BJ (cell line): ENCODE data around the gene CELF5. TPM values are rescaled to one million over a fixed set of nuclear protein-coding genes. Genes with fewer than 3 reads are reported as not detected.
"Not testable (repeated sequence)": the region's sequence is repeated elsewhere in the genome, so short reads cannot be mapped to it uniquely, and the experiment has no call there.

Source experiments
- CTCF ChIA-PET: fragments of 350-600 bp; formaldehyde crosslinking; extraction: SDS; loops from one replicate; lab custom pipeline; 2021; ENCODE audit warnings: antibody characterized with exemption, inconsistent platforms; lab: Yijun Ruan, JAX
- POLR2A ChIA-PET: fragments of 300-600 bp; sonication (Branson Sonifier 250); formaldehyde crosslinking; extraction: SDS; loops from one replicate; lab custom pipeline; 2021; ENCODE audit warnings: antibody characterized with exemption; lab: Charles Lee
- DNase-seq: peaks from one replicate; pipeline ENCODE4 v3.0.0-alpha.2; 2011; ENCODE audit warnings: low read depth
- H3K27me3 ChIP-seq: 2 replicates; pipeline ENCODE4 v1.6.0; 2011; ENCODE audit warnings: low read length; ENCODE audit not compliant: control insufficient read depth, insufficient read depth
- H3K36me3 ChIP-seq: 2 replicates; pipeline ENCODE4 v1.5.1; 2011; ENCODE audit warnings: low read length; ENCODE audit not compliant: control insufficient read depth, insufficient read depth
- H3K4me3 ChIP-seq: 2 replicates; pipeline ENCODE4 v1.5.1; 2011; ENCODE audit warnings: low read depth, mild to moderate bottlenecking, control low read depth, low read length
- CTCF ChIP-seq: IDR thresholded peaks from 2 replicates; pipeline ENCODE4 v1.5.1; 2011; ENCODE audit warnings: low read depth, mild to moderate bottlenecking, control low read depth, inconsistent platforms, low read length, moderate library complexity; ENCODE audit not compliant: insufficient read depth
- polyA plus RNA-seq: library from polyadenylated mRNA; depleted of rRNA; stranded (reverse); fragments of >200 nt; gene quantifications from 2 replicates; pipeline ENCODE4 v1.2.3, GENCODE V29; 2011

The CELF5 gene
- polyA plus RNA-seq, 1 experiment: 0.18 TPM

- Histone ChIP-seq H3K27me3 (no peaks in the 10 kb centered on the region), H3K4me3 (no peak overlapping the region), H3K36me3 (peaks cover 14% of the 10 kb centered on the region)
- ChIA-PET POLR2A (no interaction called here), CTCF (interaction anchor here (1.1 to 3.0 kb wide), 2 partner anchors 9 to 252 kb away, joined by 4 to 13 read pairs; no protein-coding TSS in a partner anchor)
- DNase-seq: no peak
- no peak for TF ChIP-seq CTCF
Observed at GRCh38 chr19:3202346-3202745, 22.1 kb upstream of the CELF5 start.

- POLR2A ChIA-PET, H3K4me3 ChIP-seq, DNase-seq, H3K27me3 ChIP-seq: not testable (repeated sequence)
- CTCF ChIA-PET: interaction anchor here (1.1 to 3.0 kb wide), 2 partner anchors 9 to 252 kb away, joined by 4 to 13 read pairs; no protein-coding TSS in a partner anchor
- peaks cover 17% of the 10 kb centered on the region for H3K36me3 ChIP-seq
Observed at GRCh38 chr19:3202895-3203294, 21.6 kb upstream of the CELF5 start.

- no peak for TF ChIP-seq CTCF
- ChIA-PET CTCF (interaction anchor here (3.0 kb wide), 1 partner anchor 253 kb away, joined by 13 read pairs; no protein-coding TSS in a partner anchor), POLR2A (no interaction called here)
- Histone ChIP-seq H3K36me3 (peaks cover 23% of the 10 kb centered on the region), H3K27me3 (no peaks in the 10 kb centered on the region), H3K4me3 (no peak overlapping the region)
- DNase-seq: no peak
Observed at GRCh38 chr19:3203805-3204645, 20.4 kb upstream of the CELF5 start.

GRCh38 chr19:3204646-3205275 lies 19.7 kb upstream of the CELF5 start:
- DNase-seq: no peak
- ChIA-PET POLR2A (no interaction called here), CTCF (no interaction called here)
- no peak overlapping the region for H3K4me3 ChIP-seq
- no peaks in the 10 kb centered on the region for H3K27me3 ChIP-seq
- TF ChIP-seq CTCF: no peak
- H3K36me3 ChIP-seq: peaks cover 23% of the 10 kb centered on the region

GRCh38 chr19:3206216-3206953 lies 18.1 kb upstream of the CELF5 start:
- TF ChIP-seq CTCF: no peak
- ChIA-PET CTCF (no interaction called here), POLR2A (no interaction called here)
- Histone ChIP-seq H3K27me3 (no peaks in the 10 kb centered on the region), H3K4me3 (no peak overlapping the region), H3K36me3 (peaks cover 21% of the 10 kb centered on the region)
- DNase-seq: no peak
